KG1 (cell line): ENCODE measurements around the gene NSRP1.
"Not testable (repeated sequence)": the region's sequence is repeated elsewhere in the genome, so short reads cannot be mapped to it uniquely, and the experiment has no call there.

Experiments
- DNase-seq: peaks from one replicate; lab custom pipeline; 2025; lab: John Stamatoyannopoulos, UW

NSRP1 gene

DNA sequence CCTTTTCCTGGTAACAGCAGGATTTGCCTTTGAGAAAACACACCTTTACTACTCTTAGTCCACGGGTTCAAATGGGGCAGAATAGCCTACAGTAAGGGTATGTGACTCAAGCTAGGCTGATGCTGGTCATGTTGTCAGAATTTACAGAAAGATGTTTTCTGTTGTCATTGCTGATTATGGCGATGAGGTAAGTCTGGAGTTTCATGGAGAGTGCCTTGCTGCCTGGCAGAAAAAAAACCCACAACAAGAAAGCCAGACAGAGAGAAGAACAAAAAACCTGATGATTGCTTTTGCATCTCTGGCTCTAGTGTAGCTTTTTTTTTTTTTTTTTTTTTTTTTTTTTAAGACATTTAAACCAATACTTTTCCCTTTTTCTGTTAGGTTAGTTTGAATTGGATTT, 71.0 kb downstream of the NSRP1 start:
- DNase-seq: no peak

DNA sequence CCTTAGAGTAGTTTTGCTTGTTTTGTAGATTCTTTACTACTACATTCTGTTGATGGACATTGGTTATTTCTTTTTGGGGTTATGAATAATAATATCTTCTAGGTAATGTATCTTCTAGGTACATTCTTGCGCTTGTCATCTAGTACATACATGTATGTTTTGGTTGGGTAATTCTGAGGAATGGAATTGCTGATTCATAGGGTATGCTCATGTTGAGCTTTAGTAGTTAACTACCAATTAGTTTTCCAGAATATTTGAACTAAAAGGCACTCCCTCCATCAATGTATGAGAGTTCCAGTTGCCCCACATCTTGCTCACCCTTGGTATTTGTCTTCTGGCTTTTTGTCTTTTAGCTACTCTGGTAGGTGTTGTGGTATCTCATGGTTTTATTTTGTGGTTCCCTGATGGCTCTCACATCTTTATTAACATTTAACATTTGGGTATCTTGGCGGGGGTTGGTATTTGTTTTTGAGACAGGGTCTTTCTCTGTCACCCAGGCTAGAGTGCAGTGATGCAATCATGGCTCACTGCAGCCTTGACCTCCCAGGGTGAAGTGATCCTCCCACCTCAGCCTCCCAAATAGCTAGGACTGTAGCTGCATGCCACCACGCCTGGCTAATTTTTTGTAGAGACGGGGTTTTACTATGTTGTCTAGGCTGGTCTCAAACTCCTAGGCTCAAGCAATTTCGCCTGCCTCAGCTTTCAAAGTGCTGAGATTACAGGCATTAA, 71.8 kb downstream of the NSRP1 start:
- no peak for DNase-seq

DNA sequence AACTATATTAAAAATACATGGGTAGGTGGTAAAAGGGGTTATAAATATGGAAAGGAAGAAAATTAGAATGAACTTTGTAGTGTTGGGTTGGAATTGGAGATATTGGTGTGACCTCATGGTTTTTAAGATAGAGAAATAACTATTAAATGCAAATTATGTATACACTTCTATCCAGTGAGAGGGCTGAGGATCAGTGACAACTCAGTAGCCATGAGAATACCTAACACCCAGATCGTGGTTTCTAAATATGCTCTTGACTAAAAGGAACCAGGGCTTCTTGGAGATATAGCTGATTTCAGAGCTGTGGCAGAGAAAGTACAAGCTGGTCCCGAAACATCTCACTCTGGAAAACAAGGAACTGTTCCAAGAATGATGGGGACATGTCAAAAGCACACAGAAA, 74.5 kb downstream of the NSRP1 start:
- no peak for DNase-seq

DNA sequence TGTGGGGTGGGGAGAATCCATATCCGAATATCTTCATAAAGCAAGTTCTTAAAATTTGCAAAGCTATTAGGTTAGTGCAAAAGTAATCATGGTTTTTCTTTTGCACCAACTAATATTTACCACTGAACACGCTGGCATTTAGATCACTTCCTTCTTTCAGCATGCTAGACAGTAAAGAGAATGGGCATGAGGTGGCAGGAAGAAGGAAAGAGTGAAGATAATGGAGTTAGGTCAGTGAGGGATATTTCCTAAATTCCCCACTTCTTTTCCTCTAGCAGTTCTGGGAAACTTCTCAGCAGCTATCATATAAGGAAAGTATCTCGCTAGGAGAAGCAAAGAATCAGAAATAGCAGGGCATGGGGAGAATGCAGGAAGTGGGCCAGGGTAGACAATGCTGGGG, 79.9 kb downstream of the NSRP1 start:
- DNase-seq: no peak

DNA sequence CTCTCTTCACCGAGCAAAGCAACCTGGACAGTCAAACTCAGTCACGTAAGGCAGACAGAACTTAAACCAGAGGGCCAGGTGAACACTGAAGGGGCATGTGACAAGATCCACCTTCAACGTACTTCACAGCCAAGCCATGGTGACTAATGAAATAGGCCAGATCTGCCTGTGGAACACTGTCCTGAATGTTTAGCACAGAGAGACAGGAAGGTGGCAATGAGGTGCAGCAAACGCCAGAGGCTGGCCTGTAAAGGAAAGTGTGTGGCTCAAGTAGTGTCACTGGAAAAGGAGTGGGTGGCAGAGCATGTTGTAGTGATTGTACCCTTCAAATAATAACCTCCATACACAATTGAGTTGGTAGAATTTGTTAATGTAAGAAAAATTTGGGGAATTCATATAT, 80.8 kb downstream of the NSRP1 start:
- no peak for DNase-seq

DNA sequence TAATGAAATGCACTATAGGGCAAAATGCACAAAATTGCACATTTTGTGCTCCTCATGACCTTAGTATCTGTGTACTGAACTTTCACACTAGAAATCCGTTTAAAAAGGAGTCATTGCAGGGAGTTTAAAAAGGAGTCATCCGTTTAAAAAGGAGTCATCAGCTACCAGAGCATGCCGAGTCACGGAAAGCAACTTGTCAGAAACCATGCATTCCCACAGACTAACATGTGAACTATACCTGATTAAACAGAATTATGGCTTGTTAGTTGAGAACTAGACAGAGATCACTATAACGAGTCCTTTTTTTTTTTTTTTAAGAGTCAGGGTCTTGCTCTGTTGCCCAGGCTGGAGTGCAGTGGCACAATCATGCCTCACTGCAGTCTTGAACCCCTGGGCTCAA, 83.0 kb downstream of the NSRP1 start:
- no peak for DNase-seq

DNA sequence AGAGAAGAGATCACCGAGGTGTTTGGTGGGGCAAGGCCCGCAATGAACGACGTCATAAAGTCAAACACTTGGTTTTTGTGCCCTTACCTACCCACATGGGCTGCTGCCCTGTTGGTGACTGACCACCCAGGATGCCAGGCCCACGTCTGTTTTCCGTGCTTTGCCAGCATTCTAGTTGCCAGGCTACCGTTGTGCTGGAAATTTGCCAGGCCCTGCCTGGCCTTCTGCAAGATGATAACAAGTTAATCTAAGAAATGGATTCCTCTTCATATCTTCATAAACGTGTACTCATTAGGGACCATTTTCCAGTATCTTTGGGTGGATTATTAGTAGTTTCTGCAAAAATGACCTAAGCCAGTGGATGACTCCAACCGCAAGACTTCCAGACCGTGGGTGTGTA, 83.5 kb downstream of the NSRP1 start:
- no peak for DNase-seq

DNA sequence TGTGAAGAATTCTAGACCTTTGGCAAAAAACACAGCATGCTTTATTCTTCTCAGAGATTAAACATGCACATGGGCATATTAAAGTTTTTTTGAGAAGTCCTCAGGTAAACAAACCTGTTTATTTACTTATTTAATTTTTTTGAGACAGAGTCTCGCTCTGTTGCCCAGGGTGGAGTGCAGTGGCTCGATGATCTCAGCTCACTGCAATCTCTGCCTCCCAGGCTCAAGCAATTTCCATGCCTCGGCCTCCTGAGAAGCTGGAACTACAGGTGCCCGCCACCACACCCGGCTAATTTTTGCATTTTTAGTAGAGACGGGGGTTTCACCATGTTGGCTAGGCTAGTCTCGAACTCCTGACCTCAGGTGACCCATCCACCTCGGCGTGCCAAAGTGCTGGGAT, 84.0 kb downstream of the NSRP1 start:
- not testable (repeated sequence) for DNase-seq

DNA sequence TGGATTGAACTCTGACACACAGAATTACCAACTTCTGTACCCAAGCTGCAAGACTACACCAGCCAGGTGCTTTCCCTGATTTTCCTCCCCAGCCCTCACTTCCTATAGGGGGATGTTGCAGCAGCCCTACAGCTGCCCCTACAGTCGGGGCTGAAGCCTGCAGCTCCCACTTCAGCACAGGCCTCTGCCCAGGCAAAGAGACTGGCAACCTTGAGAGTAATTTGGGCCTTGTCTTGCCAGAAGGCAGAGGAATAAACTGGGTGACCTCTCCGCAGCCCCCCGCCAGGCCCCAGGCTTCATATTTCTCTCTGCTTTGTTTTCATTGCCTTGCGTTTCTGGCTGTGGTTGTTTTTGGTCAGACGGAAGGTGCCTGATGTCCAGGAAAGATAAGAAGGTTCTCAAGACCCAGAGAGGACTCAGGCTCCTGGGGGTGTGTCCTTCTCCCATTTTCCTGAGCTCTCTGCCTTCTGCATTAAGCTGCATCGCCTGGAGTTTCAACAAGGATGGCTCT, 86.9 kb downstream of the NSRP1 start:
- no peak for DNase-seq

DNA sequence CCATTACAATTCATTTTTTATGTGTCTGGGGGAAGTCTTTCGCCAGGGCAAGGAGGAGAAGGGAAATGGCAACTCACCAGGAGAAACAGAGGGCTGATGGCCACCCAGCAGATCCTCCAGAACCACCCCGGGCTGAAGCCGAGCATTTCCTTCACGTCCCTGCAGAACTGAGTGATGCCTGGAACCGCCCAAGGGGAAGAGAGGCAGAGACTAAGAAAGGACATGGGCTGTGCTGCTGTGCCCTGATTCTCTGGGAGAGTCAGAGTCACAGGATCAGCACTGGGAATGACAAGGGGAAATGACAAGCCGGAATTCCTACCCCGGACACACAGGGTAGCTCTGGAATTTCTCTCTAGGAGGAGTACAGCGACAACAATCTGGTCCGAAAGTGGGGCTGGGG, 91.0 kb downstream of the NSRP1 start:
- no peak for DNase-seq

DNA sequence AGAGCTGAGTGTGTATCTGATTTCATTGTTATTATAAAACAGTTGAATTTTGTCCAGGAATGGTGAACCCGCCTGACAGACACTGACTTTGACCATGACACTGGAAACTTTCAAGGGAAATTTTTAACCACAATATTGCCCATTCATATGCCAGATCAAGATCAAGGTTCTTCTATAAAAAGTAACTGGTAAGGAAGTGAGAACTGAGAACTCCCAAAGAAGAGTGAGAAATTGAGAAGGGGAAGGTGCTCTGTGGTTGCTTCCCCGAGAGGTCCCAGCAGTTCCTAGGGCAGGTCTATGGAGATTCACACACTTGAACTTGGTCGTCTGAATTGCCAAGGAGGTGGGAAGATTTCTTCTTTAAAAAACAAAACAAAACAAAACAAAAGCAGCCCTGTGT, 91.6 kb downstream of the NSRP1 start:
- DNase-seq: no peak

DNA sequence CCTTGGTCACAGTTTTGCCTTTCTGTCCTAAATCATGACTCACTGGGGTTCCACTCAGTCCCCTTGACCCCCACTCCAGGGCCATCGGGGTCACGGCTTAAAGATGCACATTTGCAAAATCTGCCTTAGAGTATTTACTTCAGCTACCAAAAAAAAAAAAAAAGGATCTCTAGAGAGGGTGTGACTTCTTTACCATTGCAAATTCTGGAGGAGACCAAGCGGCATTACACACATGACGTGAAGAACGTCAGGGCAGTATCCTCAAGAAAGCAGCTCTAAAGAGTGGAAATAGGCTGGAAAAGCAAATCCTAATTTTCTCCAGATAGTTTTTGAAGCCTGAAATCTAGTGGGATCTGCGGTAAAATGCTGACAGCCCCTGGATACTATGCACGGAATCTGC, 93.3 kb downstream of the NSRP1 start:
- no peak for DNase-seq

DNA sequence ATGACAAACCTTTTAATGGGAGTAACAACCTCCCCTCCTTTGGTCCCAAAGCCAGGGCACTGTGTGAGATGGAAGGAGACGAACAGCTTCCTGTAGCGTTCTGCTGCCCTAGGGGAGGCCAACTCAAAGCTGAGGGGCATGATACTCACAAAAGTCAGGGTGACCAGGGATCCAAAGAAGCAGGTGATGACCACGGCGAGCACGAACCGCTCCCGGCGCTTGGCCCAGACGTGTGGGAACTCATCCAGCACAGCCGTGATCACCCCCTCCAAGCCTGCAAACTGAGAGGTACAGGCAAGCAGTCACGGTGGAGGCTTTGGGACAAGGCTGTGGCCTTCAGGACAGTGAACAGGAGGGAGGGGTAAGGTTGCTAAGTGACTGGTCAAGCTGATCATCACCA, 93.8 kb downstream of the NSRP1 start:
- DNase-seq: no peak

DNA sequence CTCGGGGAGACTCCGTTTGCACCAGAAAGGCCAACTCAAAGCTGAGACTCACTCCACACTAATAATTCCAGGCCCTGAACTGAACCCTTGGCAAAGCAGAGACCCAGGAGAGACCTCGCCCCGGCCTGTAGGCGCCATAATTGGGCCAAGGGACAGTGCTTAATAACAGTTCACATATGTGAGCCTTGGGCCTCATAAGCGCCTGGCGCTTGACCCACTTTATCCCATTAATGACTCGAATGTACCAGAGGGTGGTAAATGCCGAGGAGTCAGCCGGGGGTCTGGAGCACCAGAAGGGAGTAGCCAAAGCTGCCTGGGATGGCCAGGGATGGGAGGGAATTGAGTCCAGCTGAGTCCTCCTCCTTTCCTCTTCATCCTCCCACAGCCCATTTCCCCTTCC, 94.3 kb downstream of the NSRP1 start:
- no peak for DNase-seq

DNA sequence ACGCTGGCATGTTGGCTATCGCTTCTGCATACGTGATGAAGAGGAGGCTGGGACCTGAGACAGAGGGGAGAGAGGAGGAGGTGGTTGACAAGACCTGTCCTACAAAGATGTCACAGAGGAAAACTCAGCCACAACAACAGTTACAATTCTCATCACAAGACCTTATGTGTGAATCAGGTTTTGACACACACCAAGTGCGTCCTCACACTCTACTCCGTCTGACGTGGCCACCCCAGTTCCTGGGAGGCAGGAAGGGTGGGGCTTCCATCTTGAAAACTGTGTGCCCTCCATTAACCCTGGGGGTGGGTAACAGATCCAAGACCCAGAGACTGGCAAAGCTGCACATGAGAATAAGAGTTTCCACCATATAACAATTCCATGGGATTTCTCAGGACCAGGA, 94.8 kb downstream of the NSRP1 start:
- DNase-seq: no peak

DNA sequence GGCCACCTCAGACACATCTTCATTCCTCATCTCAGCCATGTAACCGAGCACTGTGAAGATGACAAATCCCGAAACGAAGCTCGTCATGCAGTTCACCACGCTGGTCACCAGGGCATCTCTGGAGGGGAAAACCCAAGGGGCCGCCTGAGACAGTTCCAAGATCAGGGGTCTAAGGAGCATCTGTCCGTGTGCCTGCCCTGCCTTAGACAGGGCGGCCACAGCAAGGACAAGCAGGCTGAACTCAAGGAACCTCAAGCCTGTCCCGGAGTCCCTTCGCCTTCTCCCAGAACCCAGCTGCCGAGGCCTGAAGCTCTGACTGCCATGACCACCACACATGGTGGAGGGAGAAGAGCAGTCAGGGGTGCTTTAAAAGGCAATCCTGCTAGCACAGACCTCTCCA, 96.1 kb downstream of the NSRP1 start:
- no peak for DNase-seq

DNA sequence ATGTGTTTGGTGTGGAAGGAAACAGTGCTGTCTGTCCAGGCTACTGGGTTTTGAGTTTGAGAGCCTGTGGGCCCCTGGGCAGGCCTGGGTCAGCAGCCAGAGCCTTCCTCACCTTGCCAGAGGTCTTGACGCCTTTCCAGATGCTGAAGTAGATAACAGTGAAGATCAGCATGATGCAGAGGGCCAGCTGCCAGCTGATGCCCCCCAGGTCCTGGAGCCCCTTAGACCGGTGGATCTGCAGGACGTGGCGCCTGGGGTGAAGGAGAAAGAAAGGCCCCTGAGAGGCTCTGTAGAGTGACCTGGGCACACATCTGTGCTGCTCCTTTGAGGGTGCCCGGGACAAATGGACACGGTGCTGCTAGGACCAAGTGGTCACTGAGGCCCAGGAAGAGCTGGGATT, 100.4 kb downstream of the NSRP1 start:
- no peak for DNase-seq

DNA sequence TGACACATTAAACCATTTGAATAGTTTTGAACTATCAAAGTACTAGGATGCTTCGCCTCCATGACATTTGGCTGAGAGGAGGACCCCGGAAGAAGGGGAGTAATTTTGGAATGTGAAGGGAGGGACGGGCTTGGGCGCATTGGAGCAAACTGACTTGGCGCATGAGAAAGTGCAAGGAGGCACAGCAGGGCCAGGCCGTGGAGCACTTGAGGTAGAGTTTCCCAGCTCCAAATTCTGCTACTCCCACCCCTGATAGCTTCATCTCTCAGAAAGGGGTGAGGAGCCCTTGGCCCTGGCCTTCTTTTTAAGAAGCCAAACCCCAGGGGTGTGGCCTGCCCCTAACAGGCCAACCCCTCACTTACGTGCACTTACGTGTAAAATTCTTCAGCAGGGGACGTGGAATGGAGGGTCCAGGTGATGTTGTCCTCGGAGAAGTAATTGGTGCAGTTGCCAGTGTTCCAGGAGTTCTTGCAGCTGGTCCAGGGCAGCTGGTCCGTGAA, 101.2 kb downstream of the NSRP1 start:
- DNase-seq: no peak

DNA sequence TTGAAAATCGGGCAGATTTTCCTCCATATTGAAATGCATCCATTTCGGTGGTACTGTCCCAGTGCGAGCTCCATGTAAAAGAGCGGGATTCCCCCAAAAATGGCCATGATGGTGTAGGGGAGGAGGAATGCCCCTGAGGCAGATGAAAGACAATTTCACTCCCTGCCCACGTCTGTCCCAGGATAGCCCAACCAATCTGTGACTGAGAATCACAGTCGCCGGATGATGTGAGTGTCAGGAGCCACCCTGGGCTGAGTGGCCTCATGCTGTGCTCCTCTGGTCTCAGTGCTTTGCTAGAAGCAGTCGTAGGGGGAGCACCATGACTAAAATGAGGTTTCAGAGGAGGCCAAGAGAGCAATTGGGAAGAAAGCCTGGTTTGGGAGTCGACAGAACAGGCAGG, 102.2 kb downstream of the NSRP1 start:
- no peak for DNase-seq

DNA sequence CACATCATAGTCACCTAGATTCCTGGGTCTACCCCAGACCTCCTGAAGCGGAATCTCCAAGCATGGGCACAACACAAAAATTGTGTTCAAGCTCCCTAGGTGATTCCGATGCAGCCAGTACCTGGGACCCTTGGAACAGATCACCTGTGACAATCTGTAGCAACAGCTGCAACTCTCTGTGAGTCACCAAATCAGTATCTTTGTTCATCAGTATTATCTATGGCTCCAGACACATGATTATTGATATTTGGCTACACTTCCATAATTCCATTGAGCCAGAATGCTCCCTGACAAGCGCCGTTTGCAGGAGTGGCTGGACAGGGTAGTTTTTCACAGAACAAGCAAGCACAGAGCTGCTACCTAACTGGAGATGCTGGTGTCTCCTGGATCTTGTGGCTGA, 102.7 kb downstream of the NSRP1 start:
- no peak for DNase-seq

DNA sequence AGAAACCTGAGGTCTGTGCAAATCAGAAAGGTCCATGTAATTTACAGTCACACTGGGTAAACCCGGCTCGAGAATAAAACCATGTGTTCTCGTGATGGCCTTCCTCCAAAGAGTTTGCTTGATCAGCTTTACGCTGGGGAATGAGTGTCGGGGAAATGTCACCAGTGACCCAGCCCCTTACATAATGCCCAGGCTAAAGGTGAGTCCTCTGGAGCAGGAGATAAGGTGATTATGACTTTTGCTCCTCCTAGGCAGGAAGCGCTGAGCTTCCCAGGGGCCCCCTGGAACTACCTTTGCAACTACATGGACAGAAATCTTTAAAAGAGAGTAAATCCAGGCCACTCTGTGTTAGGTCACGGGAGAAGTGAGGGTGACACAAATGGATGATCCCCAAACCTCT, 103.2 kb downstream of the NSRP1 start:
- DNase-seq: no peak

DNA sequence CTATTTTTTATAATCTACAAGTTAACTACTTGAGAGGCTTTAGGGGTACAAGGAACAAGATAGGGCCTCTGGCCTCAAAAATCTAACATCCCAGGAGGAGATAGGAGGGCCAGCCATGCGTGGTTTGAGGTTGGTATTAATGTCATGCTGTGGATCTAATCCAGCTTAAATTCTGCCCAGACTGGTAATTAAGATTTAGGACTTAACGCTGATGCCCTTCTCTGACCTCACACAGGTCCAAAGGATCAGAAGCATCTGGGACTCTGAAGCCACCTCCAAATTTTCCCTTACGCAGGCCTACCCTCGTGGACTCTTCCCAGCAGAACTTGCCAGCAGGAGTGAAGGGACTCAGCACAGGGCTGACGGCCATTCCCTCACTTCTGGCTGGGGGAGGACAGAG, 103.8 kb downstream of the NSRP1 start:
- no peak for DNase-seq

DNA sequence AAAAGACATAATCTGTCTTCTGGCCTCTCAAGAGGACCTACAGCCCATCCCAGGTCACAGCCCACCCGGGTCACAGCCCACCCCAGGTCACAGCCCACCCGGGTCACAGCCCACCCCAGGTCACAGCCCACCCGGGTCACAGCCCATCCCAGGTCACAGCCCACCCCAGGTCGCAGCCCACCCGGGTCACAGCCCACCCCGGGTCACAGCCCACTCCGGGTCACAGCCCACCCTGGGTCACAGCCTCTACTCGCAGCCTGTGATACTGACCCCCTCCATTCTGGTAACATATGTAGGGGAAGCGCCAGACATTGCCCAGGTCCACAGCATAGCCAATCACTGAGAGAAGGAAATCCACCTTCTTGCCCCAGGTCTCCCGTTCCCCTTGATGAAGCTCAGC, 104.7 kb downstream of the NSRP1 start:
- no peak for DNase-seq

DNA sequence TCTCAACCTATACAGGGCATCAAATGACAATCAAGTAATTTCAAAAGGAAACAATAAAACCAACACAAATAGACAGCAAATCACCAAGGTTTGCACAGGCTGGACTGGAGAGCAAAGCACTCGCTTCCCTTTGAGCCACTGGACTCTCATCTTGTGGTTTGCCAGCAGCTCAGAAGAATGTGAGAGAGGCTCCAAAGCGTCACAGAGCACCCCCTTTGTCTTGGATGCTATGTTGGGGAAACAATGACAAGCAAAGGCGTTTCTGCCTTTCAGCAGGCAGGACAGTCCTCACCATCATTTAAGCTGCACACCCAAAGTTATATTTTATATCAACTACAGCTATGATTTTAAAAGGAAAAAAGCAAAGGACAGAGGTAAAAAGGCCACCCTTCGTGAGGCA, 105.6 kb downstream of the NSRP1 start:
- no peak for DNase-seq
